Epithelial cell of alveolus of lung (primary cell): Measurements from ENCODE around the gene SUV39H1. TPM values are rescaled to one million over a fixed set of nuclear protein-coding genes. Genes with fewer than 3 reads are reported as not detected.

Experiments used
- total RNA-seq: library from RNA; depleted of rRNA; stranded (reverse); fragments of >200 nt; gene quantifications from 2 replicates; pipeline ENCODE4 v1.2.1, GENCODE V29; 2015

SUV39H1 gene
- total RNA-seq: 4.4 and 12.4 TPM in 2 replicates

GRCh38 chrX:48696301-48696908 lies at the start of gene SUV39H1:
Gene SUV39H1 (plus strand): TSS chrX:48696734. CDS start chrX:48696785, 51 bp downstream.

GRCh38 chrX:48683411-48683982 lies 13.0 kb upstream of the SUV39H1 start, which contains the start of gene WAS:
Gene WAS (plus strand): TSS chrX:48683799. CDS start chrX:48683854, 55 bp downstream.

Other genes with a start within 250 kb of the SUV39H1 start
- gene SLC38A5, start 226.5 kb upstream of the SUV39H1 start, total RNA-seq: 42.2 and 78.2 TPM in 2 replicates
- 68.1 and 78.2 TPM in 2 replicates for gene FTSJ1, start 220.5 kb upstream of the SUV39H1 start, total RNA-seq
- gene PORCN, start 187.7 kb upstream of the SUV39H1 start, total RNA-seq: 20.2 and 32.2 TPM in 2 replicates
- gene EBP, start 174.9 kb upstream of the SUV39H1 start, total RNA-seq: 41.4 and 143 TPM in 2 replicates
- gene TBC1D25, start 157.0 kb upstream of the SUV39H1 start, total RNA-seq: 7.9 and 10.0 TPM in 2 replicates
- gene RBM3, start 122.2 kb upstream of the SUV39H1 start, total RNA-seq: 198 and 260 TPM in 2 replicates
- gene WDR13, start 99.2 kb upstream of the SUV39H1 start, total RNA-seq: 165 and 216 TPM in 2 replicates
- 0.13 and 0.48 TPM in 2 replicates for gene WAS, start 12.9 kb upstream of the SUV39H1 start, total RNA-seq
- gene GLOD5, start 65.0 kb downstream of the SUV39H1 start, total RNA-seq: not detected in 2 replicates
- gene GATA1, start 89.9 kb downstream of the SUV39H1 start, total RNA-seq: not detected in 2 replicates
- 24.8 and 42.2 TPM in 2 replicates for gene HDAC6, start 105.3 kb downstream of the SUV39H1 start, total RNA-seq
- gene ERAS, start 129.8 kb downstream of the SUV39H1 start, total RNA-seq: not detected in 2 replicates
- 0.65 and 3.2 TPM in 2 replicates for gene PCSK1N, start 138.9 kb downstream of the SUV39H1 start, total RNA-seq
- gene TIMM17B, start 201.0 kb downstream of the SUV39H1 start, total RNA-seq: 39.6 and 61.8 TPM in 2 replicates
- gene PQBP1, start 201.2 kb downstream of the SUV39H1 start, total RNA-seq: 50.2 and 53.3 TPM in 2 replicates
- gene SLC35A2, start 214.9 kb downstream of the SUV39H1 start, total RNA-seq: 27.7 and 39.3 TPM in 2 replicates
- 7.7 and 10.3 TPM in 2 replicates for gene PIM2, start 222.3 kb downstream of the SUV39H1 start, total RNA-seq